Glomerular endothelial cell (primary cell): ENCODE measurements around the gene ADORA3. TPM values are rescaled to one million over a fixed set of nuclear protein-coding genes. Genes with fewer than 3 reads are reported as not detected.
"Not testable (repeated sequence)": the region's sequence is repeated elsewhere in the genome, so short reads cannot be mapped to it uniquely, and the experiment has no call there.

ENCODE experiments used
- DNase-seq: peaks from one replicate; pipeline ENCODE4 v3.0.0-alpha.2; 2011; ENCODE audit warnings: low read depth, low spot score; ENCODE audit errors: extremely low read depth
- total RNA-seq: library from RNA; depleted of rRNA; stranded (reverse); fragments of >200 nt; gene quantifications from 2 replicates; pipeline ENCODE4 v1.2.3, GENCODE V29; 2015

Gene ADORA3
- total RNA-seq: 0.53 TPM in 1 of 2 replicates, not detected in the other

GRCh38 chr1:111503585-111504060 lies at the start of gene ADORA3, which contains the start of gene TMIGD3:
ADORA3 (minus strand) TSS chr1:111503633; CDS start chr1:111503354, 279 bp downstream.
TMIGD3 (minus strand) TSS chr1:111503633; CDS start chr1:111503354, 279 bp downstream.
- DNase-seq: no peak

GRCh38 chr1:111553196-111553595 lies 49.8 kb upstream of the ADORA3 start:
- no peak for DNase-seq

- DNase-seq: no peak
Observed at GRCh38 chr1:111552587-111552986, 49.2 kb upstream of the ADORA3 start.

GRCh38 chr1:111551623-111552411 lies 48.4 kb upstream of the ADORA3 start:
- no peak for DNase-seq

GRCh38 chr1:111547786-111548185 lies 44.4 kb upstream of the ADORA3 start:
- DNase-seq: not testable (repeated sequence)

- DNase-seq: no peak
Observed at GRCh38 chr1:111542187-111542586, 38.8 kb upstream of the ADORA3 start.

- no peak for DNase-seq
Observed at GRCh38 chr1:111541721-111542120, 38.3 kb upstream of the ADORA3 start.

GRCh38 chr1:111540928-111541327 lies 37.5 kb upstream of the ADORA3 start:
- DNase-seq: no peak

GRCh38 chr1:111538343-111539025 lies 35.1 kb upstream of the ADORA3 start:
- no peak for DNase-seq

GRCh38 chr1:111535256-111536191 lies 32.1 kb upstream of the ADORA3 start:
- no peak for DNase-seq

GRCh38 chr1:111520053-111520452 lies 16.6 kb upstream of the ADORA3 start:
- DNase-seq: no peak

- DNase-seq: no peak
Observed at GRCh38 chr1:111517469-111518225, 14.2 kb upstream of the ADORA3 start.

GRCh38 chr1:111516005-111516535 lies 12.6 kb upstream of the ADORA3 start:
- peak; percentile 75 for DNase-seq

GRCh38 chr1:111515291-111516004 lies 12.0 kb upstream of the ADORA3 start:
- DNase-seq: no peak

GRCh38 chr1:111513410-111514020 lies 10.1 kb upstream of the ADORA3 start:
- DNase-seq: no peak

- no peak for DNase-seq
Observed at GRCh38 chr1:111512931-111513330, 9.5 kb upstream of the ADORA3 start.

- no peak for DNase-seq
Observed at GRCh38 chr1:111512132-111512889, 8.9 kb upstream of the ADORA3 start.

- no peak for DNase-seq
Observed at GRCh38 chr1:111511370-111511769, 7.9 kb upstream of the ADORA3 start.
